HepG2 (cell line): ENCODE results near the gene PNPLA1. TPM values are rescaled to one million over a fixed set of nuclear protein-coding genes. Genes with fewer than 3 reads are reported as not detected.
A peak's percentile ranks its signal among the peaks of the same experiment; 100 is the strongest.

ENCODE experiments used
- ATAC-seq: fragments of 200-7000 bp; cut with Tn5 transposase; 3 replicates; pipeline ENCODE4 v1.9.1; 2020; ENCODE audit warnings: mild to moderate bottlenecking, moderate library complexity
- BruUV-seq: library from RNA; stranded (reverse); fragments of 400-500 nt; replicated peaks from 2 replicates; lab custom pipeline; 2021; lab: Mats Ljungman, UMichigan
- CTCF ChIA-PET: fragments of 300-600 bp; formaldehyde crosslinking; extraction: SDS; loops from one replicate; lab custom pipeline; 2021; ENCODE audit warnings: low total read pairs, inconsistent platforms, low intra/inter-chr PET ratio; lab: Yijun Ruan, JAX
- POLR2A ChIA-PET: fragments of 350-600 bp; sonication (Branson Sonifier 250); formaldehyde crosslinking; loops from one replicate; lab custom pipeline; 2020; ENCODE audit warnings: antibody characterized with exemption, inconsistent platforms; lab: Yijun Ruan, JAX
- DNase-seq: peaks from one replicate; pipeline ENCODE4 v3.0.0-alpha.2; 2015; ENCODE audit warnings: low spot score
- FAIRE-seq: peaks from 3 replicates; lab custom pipeline; 2011; peaks lifted over from hg19 to GRCh38; lab: Jason Lieb, UNC
- H2AFZ ChIP-seq: one replicate; pipeline ENCODE4 v1.6.1; 2011; ENCODE audit warnings: low read length, inconsistent platforms
- H3K27ac ChIP-seq: fragments of 300-600 bp; 3 replicates; pipeline ENCODE4 v1.8.0; 2011; ENCODE audit warnings: mixed run types, mild to moderate bottlenecking, mixed read lengths, low read length, inconsistent platforms; ENCODE audit not compliant: insufficient read depth; ENCODE audit errors: extremely low read length
- H3K27me3 ChIP-seq, 2 experiments: fragments of 200-600 bp in 1 of 2; 2 replicates in 1 of 2; 3 replicates in 1 of 2; pipeline versions ENCODE4 v1.6.0 to v1.8.0; 2011; ENCODE audit warnings: low read length in 2 of 2, mild to moderate bottlenecking in 2 of 2, moderate library complexity in 2 of 2, inconsistent platforms in 1 of 2; ENCODE audit not compliant: insufficient read depth in 2 of 2, control insufficient read depth in 1 of 2
- H3K36me3 ChIP-seq, 2 experiments: fragments of 200-600 bp in 1 of 2; replicated peaks in 1 of 2; 2 replicates in 1 of 2; 3 replicates in 1 of 2; pipeline versions ENCODE4 v1.5.1 to v1.8.0; 2011; ENCODE audit warnings: low read length in 2 of 2, inconsistent platforms in 1 of 2; ENCODE audit not compliant: insufficient read depth in 2 of 2, control insufficient read depth in 1 of 2
- H3K4me1 ChIP-seq: 2 replicates; pipeline ENCODE4 v1.5.1; 2012; ENCODE audit warnings: low read length, inconsistent platforms; ENCODE audit not compliant: insufficient read depth
- H3K4me2 ChIP-seq: 2 replicates; pipeline ENCODE4 v1.6.0; 2011; ENCODE audit warnings: low read depth, low read length, inconsistent platforms
- H3K4me3 ChIP-seq, 3 experiments: fragments of 200-600 bp in 1 of 3; sonication (generic), shearing (Covaris generic) in 1 of 3; replicated peaks in 1 of 3; 2 replicates each; pipeline ENCODE4 v1.5.1; 2011 to 2016; ENCODE audit warnings: low read length in 3 of 3, inconsistent platforms in 2 of 3, low read depth in 2 of 3, mild to moderate bottlenecking in 2 of 3, control low read depth in 1 of 3, mixed read lengths in 1 of 3; ENCODE audit not compliant: insufficient read depth in 1 of 3
- H3K79me2 ChIP-seq: one replicate; pipeline ENCODE4 v1.6.1; 2011; ENCODE audit warnings: low read length, inconsistent platforms; ENCODE audit not compliant: insufficient read depth
- H3K9ac ChIP-seq: 2 replicates; pipeline ENCODE4 v1.6.0; 2011; ENCODE audit warnings: mild to moderate bottlenecking, low read depth, low read length, inconsistent platforms; ENCODE audit not compliant: insufficient read depth
- H3K9me3 ChIP-seq: 2 replicates; pipeline ENCODE4 v1.5.1; 2012; ENCODE audit warnings: mild to moderate bottlenecking, low read length
- H4K20me1 ChIP-seq: 2 replicates; pipeline ENCODE4 v1.6.0; 2011; ENCODE audit warnings: inconsistent platforms, mild to moderate bottlenecking, low read length, moderate library complexity; ENCODE audit not compliant: insufficient read depth
- ARNT2 ChIP-seq: sonication (generic); formaldehyde crosslinking; IDR thresholded peaks from 2 replicates; pipeline ENCODE4 v1.8.0; 2022; ENCODE audit warnings: mild to moderate bottlenecking, low read depth, missing genetic modification reagents, moderate library complexity
- BCL6 ChIP-seq: IDR thresholded peaks from 2 replicates; pipeline ENCODE4 v1.6.1; 2016; ENCODE audit warnings: missing genetic modification reagents, missing compliant biosample characterization
- KLF6 ChIP-seq: IDR thresholded peaks from 2 replicates; pipeline ENCODE4 v1.8.0; 2016; ENCODE audit warnings: missing biosample characterization, missing genetic modification reagents
- MIER2 ChIP-seq: IDR thresholded peaks from 2 replicates; pipeline ENCODE4 v1.6.1; 2016; ENCODE audit warnings: missing biosample characterization, missing genetic modification reagents
- MIXL1 ChIP-seq: IDR thresholded peaks from 2 replicates; pipeline ENCODE4 v1.6.1; 2016
- RARG ChIP-seq: sonication (generic); formaldehyde crosslinking; IDR thresholded peaks from 2 replicates; pipeline ENCODE4 v1.4.0; 2020; ENCODE audit warnings: low read depth, mild to moderate bottlenecking, missing genetic modification reagents
- ZMYM3 ChIP-seq: sonication (generic); formaldehyde crosslinking; IDR thresholded peaks from 2 replicates; pipeline ENCODE4 v1.5.1; 2020; ENCODE audit warnings: mild to moderate bottlenecking, missing genetic modification reagents
- ZNF124 ChIP-seq: sonication (generic); formaldehyde crosslinking; IDR thresholded peaks from 2 replicates; pipeline ENCODE4 v1.4.0; 2020; ENCODE audit warnings: missing genetic modification reagents
- ZNF556 ChIP-seq: sonication (generic); formaldehyde crosslinking; IDR thresholded peaks from 2 replicates; pipeline ENCODE4 v1.4.0; 2020; ENCODE audit warnings: mild to moderate bottlenecking, missing genetic modification reagents, borderline replicate concordance
- ZNF629 ChIP-seq: sonication (generic); formaldehyde crosslinking; conservative IDR thresholded peaks from 2 replicates; pipeline ENCODE4 v1.5.0; 2020; ENCODE audit warnings: missing genetic modification reagents
- ZNF775 ChIP-seq: sonication (generic); formaldehyde crosslinking; IDR thresholded peaks from 2 replicates; pipeline ENCODE4 v1.4.0; 2020; ENCODE audit warnings: missing genetic modification reagents, mild to moderate bottlenecking, moderate library complexity, borderline replicate concordance
- ZSCAN31 ChIP-seq: sonication (generic); formaldehyde crosslinking; IDR thresholded peaks from 2 replicates; pipeline ENCODE4 v1.5.0; 2020; ENCODE audit warnings: low read depth, mild to moderate bottlenecking, missing genetic modification reagents
- WGBS: methylation state at CpG from one replicate; pipeline ENCODE4 v1.1.6; 2017; ENCODE audit warnings: low lambda C conversion rate; 5-methylcytosine and 5-hydroxymethylcytosine counted together
- in situ Hi-C: cut with HindIII; loops from 2 replicates; pipeline ENCODE4 v1.10.0; 2017; ENCODE audit warnings: low pct_unique_long_range_greater_than_20kb; ENCODE audit not compliant: extremely low pct_ligation_motif_present
- intact Hi-C: fragments of 100-400 bp; cut with micrococcal nuclease; formaldehyde crosslinking; loops from one replicate; pipeline ENCODE4 v1.10.0; 2022; ENCODE audit not compliant: unreplicated experiment
- polyA plus RNA-seq, 8 experiments: library from polyadenylated mRNA; depleted of rRNA in 3 of 8; stranded (reverse) in 7 of 8; unstranded in 1 of 8; fragments of >200 nt; fragmentation: Illumina TruSeq in 4 of 8; extraction: Trizol in 4 of 8; gene quantifications; 2 replicates each; pipeline versions ENCODE4 v1.2.1 to v1.2.3, GENCODE V29; 2011 to 2016; ENCODE audit warnings: low read depth in 4 of 8, missing spikeins in 1 of 8, mixed read lengths in 1 of 8; ENCODE audit not compliant: insufficient read depth in 1 of 8
- total RNA-seq, 5 experiments: library from RNA; depleted of rRNA; stranded (reverse); fragments of >200 nt; fragmentation: Illumina TruSeq; extraction: Trizol; gene quantifications; 2 replicates each; pipeline ENCODE4 v1.2.3, GENCODE V29; 2016; ENCODE audit warnings: low read depth in 1 of 5
- TF ChIP-seq, protein P1 (sequence below): sonication (generic); formaldehyde crosslinking; IDR thresholded peaks from 2 replicates; pipeline ENCODE4 v1.5.0; 2020; ENCODE audit warnings: missing genetic modification reagents
- TF ChIP-seq, protein P2 (sequence below): sonication (generic); formaldehyde crosslinking; IDR thresholded peaks from 2 replicates; pipeline ENCODE4 v1.5.1; 2020; ENCODE audit warnings: mild to moderate bottlenecking, missing genetic modification reagents, moderate library complexity

PNPLA1 gene
- total and polyA plus RNA-seq, 2 of the 13 experiments (the other 11 are each of a cell fraction or from before 2014, with no cell fraction given), result not detected

DNA sequence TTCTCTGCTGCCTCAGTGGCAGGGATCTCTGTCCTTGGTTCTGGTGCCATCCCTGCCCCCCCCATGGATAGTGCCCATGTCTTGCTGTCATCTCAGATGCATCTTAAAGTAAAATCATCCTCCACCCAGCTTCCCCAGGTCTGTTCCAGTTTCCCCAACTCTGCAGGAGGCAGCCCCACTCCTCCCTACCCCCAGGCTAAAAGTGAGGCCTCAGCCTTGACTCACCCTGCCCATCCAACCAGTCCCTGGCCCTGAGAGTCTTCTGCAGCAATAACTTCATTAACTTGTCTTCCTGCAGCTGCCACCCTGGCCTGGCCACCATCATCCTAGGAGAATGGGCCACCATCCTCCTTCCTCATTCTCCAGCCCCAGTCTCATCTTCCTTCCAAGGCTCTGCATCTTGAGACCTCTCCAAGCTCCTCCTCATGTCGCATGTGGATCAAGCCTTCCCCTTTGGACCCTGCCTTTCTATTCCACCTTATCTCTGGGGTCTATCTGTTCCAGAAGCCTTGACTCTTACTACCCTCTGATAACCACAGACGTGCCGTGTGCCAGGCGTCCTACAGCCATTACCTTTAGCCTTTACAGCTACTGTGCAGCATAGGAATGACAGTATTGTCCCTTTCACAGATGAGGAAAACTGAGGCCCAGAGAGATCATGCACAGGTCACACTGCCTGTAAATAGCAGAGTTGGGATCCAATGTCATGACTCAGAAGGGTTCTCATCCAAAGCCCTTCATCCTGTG is 2.0 kb upstream of the PNPLA1 start:
- CTCF ChIA-PET, result no interaction called here
- intact Hi-C loops, result no loop called here
- DNase-seq (no peak), FAIRE-seq (no peak)
- Histone ChIP-seq H3K4me3 (no peak overlapping the region), H3K9ac (no peak overlapping the region), H4K20me1 (no peaks in the 10 kb centered on the region)
- POLR2A ChIA-PET, result no interaction called here
- TF ChIP-seq, protein P1, sequence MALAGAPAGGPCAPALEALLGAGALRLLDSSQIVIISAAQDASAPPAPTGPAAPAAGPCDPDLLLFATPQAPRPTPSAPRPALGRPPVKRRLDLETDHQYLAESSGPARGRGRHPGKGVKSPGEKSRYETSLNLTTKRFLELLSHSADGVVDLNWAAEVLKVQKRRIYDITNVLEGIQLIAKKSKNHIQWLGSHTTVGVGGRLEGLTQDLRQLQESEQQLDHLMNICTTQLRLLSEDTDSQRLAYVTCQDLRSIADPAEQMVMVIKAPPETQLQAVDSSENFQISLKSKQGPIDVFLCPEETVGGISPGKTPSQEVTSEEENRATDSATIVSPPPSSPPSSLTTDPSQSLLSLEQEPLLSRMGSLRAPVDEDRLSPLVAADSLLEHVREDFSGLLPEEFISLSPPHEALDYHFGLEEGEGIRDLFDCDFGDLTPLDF (CRISPR knock-in tag), result no peak
- TF ChIP-seq BCL6 (CRISPR knock-in tag), result no peak
- TF ChIP-seq ZNF629 (CRISPR knock-in tag), result peak; percentile 84
- no peak for TF ChIP-seq ZSCAN31 (CRISPR knock-in tag)
- TF ChIP-seq ZNF124 (CRISPR knock-in tag), result no peak
- no peak for TF ChIP-seq MIER2 (CRISPR knock-in tag)
- no peak for TF ChIP-seq ARNT2 (CRISPR knock-in tag)
- TF ChIP-seq MIXL1, result no peak
- TF ChIP-seq, protein P2, sequence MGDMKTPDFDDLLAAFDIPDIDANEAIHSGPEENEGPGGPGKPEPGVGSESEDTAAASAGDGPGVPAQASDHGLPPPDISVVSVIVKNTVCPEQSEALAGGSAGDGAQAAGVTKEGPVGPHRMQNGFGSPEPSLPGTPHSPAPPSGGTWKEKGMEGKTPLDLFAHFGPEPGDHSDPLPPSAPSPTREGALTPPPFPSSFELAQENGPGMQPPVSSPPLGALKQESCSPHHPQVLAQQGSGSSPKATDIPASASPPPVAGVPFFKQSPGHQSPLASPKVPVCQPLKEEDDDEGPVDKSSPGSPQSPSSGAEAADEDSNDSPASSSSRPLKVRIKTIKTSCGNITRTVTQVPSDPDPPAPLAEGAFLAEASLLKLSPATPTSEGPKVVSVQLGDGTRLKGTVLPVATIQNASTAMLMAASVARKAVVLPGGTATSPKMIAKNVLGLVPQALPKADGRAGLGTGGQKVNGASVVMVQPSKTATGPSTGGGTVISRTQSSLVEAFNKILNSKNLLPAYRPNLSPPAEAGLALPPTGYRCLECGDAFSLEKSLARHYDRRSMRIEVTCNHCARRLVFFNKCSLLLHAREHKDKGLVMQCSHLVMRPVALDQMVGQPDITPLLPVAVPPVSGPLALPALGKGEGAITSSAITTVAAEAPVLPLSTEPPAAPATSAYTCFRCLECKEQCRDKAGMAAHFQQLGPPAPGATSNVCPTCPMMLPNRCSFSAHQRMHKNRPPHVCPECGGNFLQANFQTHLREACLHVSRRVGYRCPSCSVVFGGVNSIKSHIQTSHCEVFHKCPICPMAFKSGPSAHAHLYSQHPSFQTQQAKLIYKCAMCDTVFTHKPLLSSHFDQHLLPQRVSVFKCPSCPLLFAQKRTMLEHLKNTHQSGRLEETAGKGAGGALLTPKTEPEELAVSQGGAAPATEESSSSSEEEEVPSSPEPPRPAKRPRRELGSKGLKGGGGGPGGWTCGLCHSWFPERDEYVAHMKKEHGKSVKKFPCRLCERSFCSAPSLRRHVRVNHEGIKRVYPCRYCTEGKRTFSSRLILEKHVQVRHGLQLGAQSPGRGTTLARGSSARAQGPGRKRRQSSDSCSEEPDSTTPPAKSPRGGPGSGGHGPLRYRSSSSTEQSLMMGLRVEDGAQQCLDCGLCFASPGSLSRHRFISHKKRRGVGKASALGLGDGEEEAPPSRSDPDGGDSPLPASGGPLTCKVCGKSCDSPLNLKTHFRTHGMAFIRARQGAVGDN (CRISPR knock-in tag), result no peak
- TF ChIP-seq KLF6 (CRISPR knock-in tag), result no peak
- no peak for TF ChIP-seq ZNF775 (CRISPR knock-in tag)
- TF ChIP-seq ZNF556, result no peak
- no peak for TF ChIP-seq RARG (CRISPR knock-in tag)
- 0 out of 2 replicates have a peak, but pooled peaks have one; percentile 22 for TF ChIP-seq ZMYM3 (CRISPR knock-in tag)
- TF ChIP-seq, all 625 proteins: peak for 2
- H3K36me3 ChIP-seq, result no peaks in the 10 kb centered on the region
- no peaks in the 10 kb centered on the region for H3K4me1 ChIP-seq
- H3K4me2 ChIP-seq, result no peak overlapping the region
- H3K27me3 ChIP-seq, result peaks cover 3 to 52% of the 10 kb centered on the region in 2 experiments; a peak in 4 of 5 replicates
- WGBS, result 46% methylated on average over 4 of the region's 4 CpGs
- H3K27ac ChIP-seq, result no peak overlapping the region
- ATAC-seq, result no peak
- 0 out of 2 replicates have a peak, but pooled peaks cover 4% of the 10 kb centered on the region for H3K9me3 ChIP-seq
- H3K79me2 ChIP-seq, result no peaks in the 10 kb centered on the region
- in situ Hi-C loops, result no loop called here
- no TSS peak for BruUV-seq
- H2AFZ ChIP-seq, result no peak overlapping the region
